K562 (cell line): ENCODE measurements around the gene PCBP3. TPM values are rescaled to one million over a fixed set of nuclear protein-coding genes. Genes with fewer than 3 reads are reported as not detected.

Experiments used
- ATAC-seq: fragments of 200-7000 bp; cut with Tn5 transposase; 3 replicates; pipeline ENCODE4 v1.9.1; 2020; ENCODE audit warnings: moderate library complexity
- BruUV-seq: library from RNA; stranded (reverse); fragments of 400-500 nt; replicated peaks from 2 replicates; lab custom pipeline; 2021; lab: Mats Ljungman, UMichigan
- CTCF ChIA-PET: fragments of 300-600 bp; formaldehyde crosslinking; extraction: SDS; loops from one replicate; lab custom pipeline; 2021; ENCODE audit warnings: low intra/inter-chr PET ratio; lab: Yijun Ruan, JAX
- POLR2A ChIA-PET: fragments of 300-600, 350-650 bp; sonication (Branson Sonifier 250); formaldehyde crosslinking; extraction: SDS; loops from one replicate; lab custom pipeline; 2021; ENCODE audit warnings: antibody characterized with exemption, inconsistent platforms; lab: Yijun Ruan, JAX
- DNase-seq, 4 experiments: peaks; one replicate each; pipeline versions ENCODE4 v3.0.0 to v3.0.0-alpha.2; 2011 to 2018; ENCODE audit warnings: low spot score in 3 of 4, mixed read lengths in 3 of 4; ENCODE audit errors: extremely low read depth in 1 of 4
- FAIRE-seq: peaks from 2 replicates; lab custom pipeline; 2011; peaks lifted over from hg19 to GRCh38; lab: Jason Lieb, UNC
- H2AFZ ChIP-seq: 2 replicates; pipeline ENCODE4 v1.6.0; 2011; ENCODE audit warnings: low read depth, low read length, control low read depth, inconsistent platforms
- H3K27ac ChIP-seq: fragments of 200-600 bp; 3 replicates; pipeline ENCODE4 v1.8.0; 2011; ENCODE audit warnings: low read depth, mild to moderate bottlenecking, control low read depth, inconsistent platforms, low read length, moderate library complexity, mixed read lengths; ENCODE audit errors: extremely low read depth
- H3K27me3 ChIP-seq, 2 experiments: fragments of 300-600 bp in 1 of 2; 2 replicates in 1 of 2; 3 replicates in 1 of 2; pipeline versions ENCODE4 v1.6.0 to v1.8.0; 2011; ENCODE audit warnings: inconsistent platforms in 2 of 2, low read length in 2 of 2, mild to moderate bottlenecking in 1 of 2, mixed read lengths in 1 of 2, moderate library complexity in 1 of 2; ENCODE audit not compliant: control insufficient read depth in 2 of 2, insufficient read depth in 2 of 2
- H3K36me3 ChIP-seq: fragments of 300-600 bp; 3 replicates; pipeline ENCODE4 v1.8.0; 2011; ENCODE audit warnings: mild to moderate bottlenecking, low read length, inconsistent platforms; ENCODE audit not compliant: control insufficient read depth, insufficient read depth
- H3K4me1 ChIP-seq, 2 experiments: fragments of 200-600 bp in 1 of 2; replicated peaks in 1 of 2; 2 replicates in 1 of 2; 3 replicates in 1 of 2; pipeline versions ENCODE4 v1.5.1 to v1.8.0; 2011; ENCODE audit warnings: inconsistent platforms in 2 of 2, low read length in 2 of 2, mild to moderate bottlenecking in 1 of 2, mixed read lengths in 1 of 2, moderate library complexity in 1 of 2; ENCODE audit not compliant: control insufficient read depth in 2 of 2, insufficient read depth in 2 of 2
- H3K4me2 ChIP-seq: 2 replicates; pipeline ENCODE4 v1.6.1; 2011; ENCODE audit warnings: low read length, control low read depth, inconsistent platforms, mixed read lengths; ENCODE audit not compliant: insufficient read depth
- H3K4me3 ChIP-seq: fragments of 200-600 bp; sonication (generic), shearing (Covaris generic); 2 replicates; pipeline ENCODE4 v1.5.1; 2016; ENCODE audit warnings: control low read depth, inconsistent platforms
- H3K79me2 ChIP-seq: fragments of 200-600 bp; 3 replicates; pipeline ENCODE4 v1.8.0; 2011; ENCODE audit warnings: low read length, inconsistent platforms; ENCODE audit not compliant: control insufficient read depth, insufficient read depth
- H3K9ac ChIP-seq, 2 experiments: 2 replicates each; pipeline versions ENCODE4 v1.6.0 to v1.6.1; 2011; ENCODE audit warnings: low read depth in 2 of 2, low read length in 2 of 2, control low read depth in 1 of 2, inconsistent platforms in 1 of 2, mild to moderate bottlenecking in 1 of 2, mixed read lengths in 1 of 2; ENCODE audit not compliant: insufficient read depth in 1 of 2
- H3K9me1 ChIP-seq: one replicate; pipeline ENCODE4 v1.6.0; 2011; ENCODE audit warnings: inconsistent platforms, mild to moderate bottlenecking, low read length, moderate library complexity; ENCODE audit not compliant: control insufficient read depth, insufficient read depth
- H3K9me3 ChIP-seq: replicated peaks from 2 replicates; pipeline ENCODE4 v1.5.1; 2011; ENCODE audit warnings: low read depth, low read length, inconsistent platforms; ENCODE audit not compliant: control insufficient read depth, insufficient read depth
- H4K20me1 ChIP-seq: replicated peaks from 2 replicates; pipeline ENCODE4 v1.6.1; 2011; ENCODE audit warnings: low read length, inconsistent platforms, mixed read lengths; ENCODE audit not compliant: control insufficient read depth, insufficient read depth
- CEBPB ChIP-seq: fragments of 450-650 bp; IDR thresholded peaks from 2 replicates; pipeline ENCODE4 v1.6.1; 2016; ENCODE audit warnings: missing genetic modification characterization, missing compliant biosample characterization
- CREB1 ChIP-seq, 2 experiments: sonication (generic) in 1 of 2; formaldehyde crosslinking in 1 of 2; IDR thresholded peaks; 2 replicates each; pipeline versions ENCODE4 v1.6.1 to v1.8.0; 2012 to 2022; ENCODE audit warnings: inconsistent platforms in 1 of 2, mild to moderate bottlenecking in 1 of 2, missing genetic modification reagents in 1 of 2, moderate library complexity in 1 of 2
- DNMT1 ChIP-seq: fragments of 450-650 bp; IDR thresholded peaks from 2 replicates; pipeline ENCODE4 v1.6.1; 2016; ENCODE audit warnings: antibody characterized with exemption, mild to moderate bottlenecking
- EP300 ChIP-seq: IDR thresholded peaks from 2 replicates; pipeline ENCODE4 v1.6.1; 2012; ENCODE audit warnings: low read length, improper control_type of control experiment
- ERF ChIP-seq: fragments of 450-650 bp; formaldehyde crosslinking; IDR thresholded peaks from 2 replicates; pipeline ENCODE4 v1.4.0; 2020; ENCODE audit warnings: mild to moderate bottlenecking, mixed read lengths
- FOXA1 ChIP-seq: fragments of 450-650 bp; IDR thresholded peaks from 2 replicates; pipeline ENCODE4 v1.6.1; 2016; ENCODE audit warnings: mild to moderate bottlenecking, borderline replicate concordance
- L3MBTL2 ChIP-seq: fragments of 450-650 bp; IDR thresholded peaks from 2 replicates; pipeline ENCODE4 v1.6.1; 2016; ENCODE audit warnings: mild to moderate bottlenecking, moderate library complexity
- MYNN ChIP-seq, 2 experiments: sonication (generic); formaldehyde crosslinking in 1 of 2; IDR thresholded peaks; 2 replicates each; pipeline versions ENCODE4 v1.5.0 to v1.6.1; 2016 to 2020; ENCODE audit warnings: antibody characterized with exemption in 1 of 2, missing genetic modification reagents in 1 of 2
- PHB2 ChIP-seq: fragments of 450-650 bp; IDR thresholded peaks from 2 replicates; pipeline ENCODE4 v1.6.1; 2017; ENCODE audit warnings: low read depth
- PRMT5 ChIP-seq: sonication (generic); formaldehyde crosslinking; IDR thresholded peaks from 2 replicates; pipeline ENCODE4 v1.5.0; 2020; ENCODE audit warnings: missing genetic modification reagents
- PTBP1 ChIP-seq: fragments of 200-400 bp; formaldehyde crosslinking; IDR thresholded peaks from 2 replicates; pipeline ENCODE4 v1.6.1; 2017; ENCODE audit warnings: low read depth, low read length
- WGBS: fragments of 100-300 bp; shearing (Covaris generic); methylation state at CpG from one replicate; pipeline ENCODE4 v1.1.6; 2016; ENCODE audit warnings: low coverage, mixed read lengths; ENCODE audit not compliant: insufficient coverage; ENCODE audit errors: missing lambda C conversion rate; 5-methylcytosine and 5-hydroxymethylcytosine counted together
- in situ Hi-C: fragments of 300-500 bp; cut with MboI; formaldehyde crosslinking; loops from 4 replicates; pipeline ENCODE4 v1.15.0; 2018; ENCODE audit warnings: inconsistent platforms, mixed read lengths
- intact Hi-C: fragments of 100-400 bp; cut with micrococcal nuclease; formaldehyde crosslinking; loops from 2 replicates; pipeline ENCODE4 v1.14.2; 2022
- polyA plus RNA-seq, 8 experiments: library from polyadenylated mRNA; depleted of rRNA in 4 of 8; stranded (reverse) in 5 of 8; unstranded in 3 of 8; fragments of >200 nt; fragmentation: Nextera tagmentation in 2 of 8; fragmentation: Illumina TruSeq in 1 of 8; extraction: Ambion mirVana in 2 of 8; extraction: Trizol in 1 of 8; gene quantifications; 2 replicates each; pipeline versions ENCODE4 v1.2.1 to v1.2.3, GENCODE V29; 2011 to 2014; ENCODE audit warnings: inconsistent platforms in 1 of 8, missing spikeins in 1 of 8
- total RNA-seq, 7 experiments: library from RNA; depleted of rRNA in 6 of 7; stranded (reverse); fragments of >200 nt in 6 of 7; fragmentation: Illumina TruSeq in 2 of 7; extraction: Trizol in 2 of 7; gene quantifications; 2 replicates each; pipeline versions ENCODE4 v1.2.1 to v1.2.3, GENCODE V29; 2011 to 2021; ENCODE audit warnings: low replicate concordance in 1 of 7
- TF ChIP-seq, protein P1 (sequence below): sonication (generic); formaldehyde crosslinking; IDR thresholded peaks from 2 replicates; pipeline ENCODE4 v1.8.0; 2022; ENCODE audit warnings: missing genetic modification reagents, mild to moderate bottlenecking, moderate library complexity, borderline replicate concordance
- TF ChIP-seq, protein P2 (sequence below): fragments of 250-450 bp; sonication (Bioruptor Pico); IDR thresholded peaks from 2 replicates; pipeline ENCODE4 v1.5.0; 2022; ENCODE audit warnings: mild to moderate bottlenecking
- TF ChIP-seq, protein P3 (sequence below): fragments of 450-650 bp; IDR thresholded peaks from 2 replicates; pipeline ENCODE4 v1.6.1; 2016; ENCODE audit warnings: mild to moderate bottlenecking
- TF ChIP-seq, protein P4 (sequence below): fragments of 250-450 bp; sonication (Bioruptor Pico); IDR thresholded peaks from 2 replicates; pipeline ENCODE4 v1.4.0; 2020

Gene PCBP3
- total and polyA plus RNA-seq, 9 of the 15 experiments (the other 6 are each of a cell fraction or from before 2014, with no cell fraction given) = 0.18 TPM; not detected in 8

DNA sequence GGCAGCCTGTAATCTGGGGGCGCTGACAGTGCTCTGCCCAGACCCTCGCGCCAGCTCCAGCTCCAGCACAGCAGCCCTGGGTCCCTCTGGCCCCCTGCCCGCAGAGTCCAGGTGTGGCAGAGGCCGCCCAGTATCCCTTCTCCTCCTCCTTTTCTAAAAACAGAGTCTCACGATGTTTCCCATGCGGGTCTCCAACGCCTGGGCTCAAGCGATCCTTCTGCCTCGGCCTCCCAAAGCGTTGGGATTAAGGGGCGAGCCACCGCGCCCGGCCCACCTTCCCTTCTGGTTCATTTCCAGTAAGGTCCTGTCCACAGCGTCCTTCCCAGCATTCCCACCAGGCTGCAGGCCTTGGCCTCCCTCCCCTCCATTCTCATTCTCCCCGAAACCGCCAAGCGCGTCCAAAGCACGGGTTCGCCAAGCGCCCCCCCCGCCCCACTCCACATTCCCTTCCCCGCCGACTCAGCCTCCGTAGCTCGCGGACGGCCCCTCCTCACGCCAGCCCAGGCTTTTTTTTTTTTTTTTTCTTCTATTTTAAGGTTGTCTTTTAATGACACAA, 2.0 kb upstream of the PCBP3 start:
- no peak for ATAC-seq
- Histone ChIP-seq H3K36me3 (no peaks in the 10 kb centered on the region), H3K4me1 (peaks cover 0 to 33% of the 10 kb centered on the region in 2 experiments; a peak in 2 of 5 replicates), H3K9me3 (no peaks in the 10 kb centered on the region), H3K9ac (no peak overlapping the region), H3K4me3 (no peak overlapping the region), H3K79me2 (no peaks in the 10 kb centered on the region), H3K4me2 (no peak overlapping the region), H3K9me1 (no peaks in the 10 kb centered on the region), H4K20me1 (no peaks in the 10 kb centered on the region), H3K27ac (no peak overlapping the region), H2AFZ (no peak overlapping the region), H3K27me3 (peaks cover 12 to 20% of the 10 kb centered on the region in 2 experiments; a peak in 4 of 5 replicates)
- in situ Hi-C loops = no loop called here
- TF ChIP-seq, protein P1, sequence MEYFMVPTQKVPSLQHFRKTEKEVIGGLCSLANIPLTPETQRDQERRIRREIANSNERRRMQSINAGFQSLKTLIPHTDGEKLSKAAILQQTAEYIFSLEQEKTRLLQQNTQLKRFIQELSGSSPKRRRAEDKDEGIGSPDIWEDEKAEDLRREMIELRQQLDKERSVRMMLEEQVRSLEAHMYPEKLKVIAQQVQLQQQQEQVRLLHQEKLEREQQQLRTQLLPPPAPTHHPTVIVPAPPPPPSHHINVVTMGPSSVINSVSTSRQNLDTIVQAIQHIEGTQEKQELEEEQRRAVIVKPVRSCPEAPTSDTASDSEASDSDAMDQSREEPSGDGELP (CRISPR knock-in tag) = no peak
- TF ChIP-seq PHB2 (no peak), EP300 (no peak), DNMT1 (no peak), ERF (CRISPR knock-in tag) (no peak), MYNN (IDR thresholded peaks at IDR 0.05) (no peak), MYNN (CRISPR knock-in tag; IDR thresholded peaks at IDR 0.05) (no peak), PRMT5 (CRISPR knock-in tag) (no peak), FOXA1 (no peak), PTBP1 (no peak), L3MBTL2 (no peak), CEBPB (no peak), CREB1 (IDR thresholded peaks at IDR 0.05) (no peak), CREB1 (CRISPR knock-in tag; IDR thresholded peaks at IDR 0.05) (no peak)
- TF ChIP-seq, protein P2, sequence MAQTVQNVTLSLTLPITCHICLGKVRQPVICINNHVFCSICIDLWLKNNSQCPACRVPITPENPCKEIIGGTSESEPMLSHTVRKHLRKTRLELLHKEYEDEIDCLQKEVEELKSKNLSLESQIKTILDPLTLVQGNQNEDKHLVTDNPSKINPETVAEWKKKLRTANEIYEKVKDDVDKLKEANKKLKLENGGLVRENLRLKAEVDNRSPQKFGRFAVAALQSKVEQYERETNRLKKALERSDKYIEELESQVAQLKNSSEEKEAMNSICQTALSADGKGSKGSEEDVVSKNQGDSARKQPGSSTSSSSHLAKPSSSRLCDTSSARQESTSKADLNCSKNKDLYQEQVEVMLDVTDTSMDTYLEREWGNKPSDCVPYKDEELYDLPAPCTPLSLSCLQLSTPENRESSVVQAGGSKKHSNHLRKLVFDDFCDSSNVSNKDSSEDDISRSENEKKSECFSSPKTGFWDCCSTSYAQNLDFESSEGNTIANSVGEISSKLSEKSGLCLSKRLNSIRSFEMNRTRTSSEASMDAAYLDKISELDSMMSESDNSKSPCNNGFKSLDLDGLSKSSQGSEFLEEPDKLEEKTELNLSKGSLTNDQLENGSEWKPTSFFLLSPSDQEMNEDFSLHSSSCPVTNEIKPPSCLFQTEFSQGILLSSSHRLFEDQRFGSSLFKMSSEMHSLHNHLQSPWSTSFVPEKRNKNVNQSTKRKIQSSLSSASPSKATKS (CRISPR knock-in tag) = no peak
- TF ChIP-seq, protein P3, sequence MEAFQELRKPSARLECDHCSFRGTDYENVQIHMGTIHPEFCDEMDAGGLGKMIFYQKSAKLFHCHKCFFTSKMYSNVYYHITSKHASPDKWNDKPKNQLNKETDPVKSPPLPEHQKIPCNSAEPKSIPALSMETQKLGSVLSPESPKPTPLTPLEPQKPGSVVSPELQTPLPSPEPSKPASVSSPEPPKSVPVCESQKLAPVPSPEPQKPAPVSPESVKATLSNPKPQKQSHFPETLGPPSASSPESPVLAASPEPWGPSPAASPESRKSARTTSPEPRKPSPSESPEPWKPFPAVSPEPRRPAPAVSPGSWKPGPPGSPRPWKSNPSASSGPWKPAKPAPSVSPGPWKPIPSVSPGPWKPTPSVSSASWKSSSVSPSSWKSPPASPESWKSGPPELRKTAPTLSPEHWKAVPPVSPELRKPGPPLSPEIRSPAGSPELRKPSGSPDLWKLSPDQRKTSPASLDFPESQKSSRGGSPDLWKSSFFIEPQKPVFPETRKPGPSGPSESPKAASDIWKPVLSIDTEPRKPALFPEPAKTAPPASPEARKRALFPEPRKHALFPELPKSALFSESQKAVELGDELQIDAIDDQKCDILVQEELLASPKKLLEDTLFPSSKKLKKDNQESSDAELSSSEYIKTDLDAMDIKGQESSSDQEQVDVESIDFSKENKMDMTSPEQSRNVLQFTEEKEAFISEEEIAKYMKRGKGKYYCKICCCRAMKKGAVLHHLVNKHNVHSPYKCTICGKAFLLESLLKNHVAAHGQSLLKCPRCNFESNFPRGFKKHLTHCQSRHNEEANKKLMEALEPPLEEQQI = no peak
- TF ChIP-seq, protein P4, sequence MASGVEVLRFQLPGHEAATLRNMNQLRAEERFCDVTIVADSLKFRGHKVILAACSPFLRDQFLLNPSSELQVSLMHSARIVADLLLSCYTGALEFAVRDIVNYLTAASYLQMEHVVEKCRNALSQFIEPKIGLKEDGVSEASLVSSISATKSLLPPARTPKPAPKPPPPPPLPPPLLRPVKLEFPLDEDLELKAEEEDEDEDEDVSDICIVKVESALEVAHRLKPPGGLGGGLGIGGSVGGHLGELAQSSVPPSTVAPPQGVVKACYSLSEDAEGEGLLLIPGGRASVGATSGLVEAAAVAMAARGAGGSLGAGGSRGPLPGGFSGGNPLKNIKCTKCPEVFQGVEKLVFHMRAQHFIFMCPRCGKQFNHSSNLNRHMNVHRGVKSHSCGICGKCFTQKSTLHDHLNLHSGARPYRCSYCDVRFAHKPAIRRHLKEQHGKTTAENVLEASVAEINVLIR (CRISPR knock-in tag) = no peak
- FAIRE-seq = no peak
- intact Hi-C loops = no loop called here
- DNase-seq = no peak
- POLR2A ChIA-PET = interaction anchor here (1.5 kb wide), 1 partner anchor 21 kb away, joined by 4 read pairs; no protein-coding TSS in a partner anchor
- 53% methylated on average over 20 of the region's 31 CpGs for WGBS
- CTCF ChIA-PET = no interaction called here
- BruUV-seq = no TSS peak
